Middle frontal gyrus (tissue), 1 donor: ENCODE data around the gene UBE2H.
"Not testable (repeated sequence)": the region's sequence is repeated elsewhere in the genome, so short reads cannot be mapped to it uniquely, and the experiment has no call there.

Source experiments
- DNase-seq: peaks from one replicate; pipeline ENCODE4 v3.0.0-alpha.2; 2015; ENCODE audit warnings: low spot score; ENCODE audit errors: extremely low spot score

UBE2H gene

DNA sequence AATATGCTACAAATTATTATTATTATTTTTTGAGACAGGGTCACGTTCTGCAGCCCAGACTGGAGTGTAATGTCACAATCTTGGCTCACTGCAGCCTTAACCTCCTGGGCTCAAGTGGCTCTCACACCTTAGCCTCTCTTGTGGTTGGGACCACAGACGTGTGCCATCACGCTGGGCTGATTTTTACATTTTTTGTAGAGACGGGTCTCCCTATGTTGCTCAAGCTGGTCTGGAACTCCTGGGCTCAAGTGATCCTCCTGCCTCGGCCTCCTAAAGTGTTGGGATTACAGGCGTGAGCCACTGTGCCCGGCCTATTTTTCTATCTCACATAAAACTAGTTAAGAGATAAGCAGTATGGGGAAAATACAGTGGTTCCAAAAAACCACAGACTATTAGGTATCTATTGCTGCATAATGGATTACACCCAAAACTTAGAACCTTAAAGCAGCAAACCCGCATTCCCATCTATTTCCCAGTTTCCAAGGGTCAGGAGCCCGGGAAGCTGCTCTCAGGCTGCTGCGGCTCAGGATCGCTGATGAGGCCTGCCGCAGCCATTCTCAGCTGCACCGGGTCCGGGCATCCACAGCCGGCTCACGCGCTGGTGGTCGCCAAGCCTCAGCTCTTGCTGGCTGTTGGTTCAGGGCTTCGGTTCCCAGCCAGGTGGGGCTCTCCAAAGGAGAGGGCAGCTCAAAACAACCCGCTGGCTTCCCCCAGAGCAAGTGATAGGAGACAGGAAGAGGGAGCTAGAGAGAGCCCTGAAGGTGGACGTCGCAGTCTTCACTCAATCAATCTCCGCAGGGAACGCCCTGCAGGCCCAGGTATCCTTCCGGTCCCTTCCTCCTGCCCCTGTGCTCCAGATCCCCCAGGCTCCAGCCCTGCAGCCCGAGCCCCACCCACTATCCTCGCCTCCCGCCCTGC lies 128.2 kb downstream of the UBE2H start:
- DNase-seq = no peak

DNA sequence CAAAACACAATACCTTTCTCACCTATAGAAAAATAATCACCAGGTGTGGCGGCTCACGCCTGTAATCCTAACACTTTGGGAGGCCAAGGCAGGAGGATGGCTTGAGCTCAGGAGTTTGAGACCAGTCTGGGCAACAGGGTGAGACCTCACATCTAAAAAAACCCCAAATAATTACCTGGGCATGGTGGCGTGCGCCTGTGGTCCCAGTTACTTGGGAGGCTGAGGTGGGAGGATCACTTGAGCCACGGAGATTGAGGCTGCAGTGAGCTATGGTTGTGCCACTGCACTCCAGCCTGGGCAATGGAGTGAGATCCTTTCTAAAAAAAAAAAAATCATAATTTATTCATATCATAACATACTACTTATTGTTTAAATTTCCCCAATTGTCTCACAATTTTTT lies 129.6 kb downstream of the UBE2H start:
- DNase-seq = not testable (repeated sequence)

DNA sequence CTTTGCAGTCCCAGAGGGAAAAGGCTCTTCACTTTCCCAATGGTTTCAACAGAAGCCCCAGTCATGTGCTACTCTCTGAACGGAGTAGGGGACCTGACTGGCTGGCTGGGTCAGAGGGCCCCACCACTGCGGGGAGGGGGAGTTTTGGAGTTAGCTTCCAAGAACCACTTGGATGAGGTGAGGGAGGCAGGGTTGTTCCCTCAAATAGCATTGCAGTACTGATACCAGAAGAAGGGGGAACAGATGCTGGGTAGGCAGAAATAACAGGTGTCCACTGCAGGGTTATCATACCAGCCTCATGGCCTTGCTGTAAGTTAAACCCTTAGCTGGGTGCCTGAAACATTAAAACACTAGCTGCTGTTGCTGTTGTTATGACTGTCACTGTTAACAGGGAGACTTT lies 131.3 kb downstream of the UBE2H start:
- DNase-seq = no peak

- no peak for DNase-seq
Measured at GRCh38 chr7:129816742-129817141, 136.0 kb downstream of the UBE2H start.

DNA sequence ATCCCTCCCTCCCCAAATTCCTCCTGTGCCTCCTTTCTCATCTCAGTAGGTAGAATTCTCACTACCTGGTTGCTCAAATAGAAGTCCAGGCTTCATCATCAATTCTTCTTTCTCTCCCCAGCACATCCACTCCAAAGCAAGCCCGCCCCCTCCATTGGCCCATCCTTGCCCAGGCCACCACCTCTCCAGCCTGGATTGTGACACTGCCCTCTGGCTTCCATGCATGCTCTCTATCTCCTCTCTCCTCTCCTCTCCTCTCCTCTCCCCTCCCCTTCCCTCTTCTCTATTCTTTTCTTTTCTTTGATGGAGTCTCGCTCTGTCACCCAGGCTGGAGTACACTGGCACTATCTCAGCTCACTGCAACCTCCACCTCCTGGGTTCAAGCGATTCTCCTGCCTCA lies 144.9 kb downstream of the UBE2H start:
- DNase-seq = no peak

DNA sequence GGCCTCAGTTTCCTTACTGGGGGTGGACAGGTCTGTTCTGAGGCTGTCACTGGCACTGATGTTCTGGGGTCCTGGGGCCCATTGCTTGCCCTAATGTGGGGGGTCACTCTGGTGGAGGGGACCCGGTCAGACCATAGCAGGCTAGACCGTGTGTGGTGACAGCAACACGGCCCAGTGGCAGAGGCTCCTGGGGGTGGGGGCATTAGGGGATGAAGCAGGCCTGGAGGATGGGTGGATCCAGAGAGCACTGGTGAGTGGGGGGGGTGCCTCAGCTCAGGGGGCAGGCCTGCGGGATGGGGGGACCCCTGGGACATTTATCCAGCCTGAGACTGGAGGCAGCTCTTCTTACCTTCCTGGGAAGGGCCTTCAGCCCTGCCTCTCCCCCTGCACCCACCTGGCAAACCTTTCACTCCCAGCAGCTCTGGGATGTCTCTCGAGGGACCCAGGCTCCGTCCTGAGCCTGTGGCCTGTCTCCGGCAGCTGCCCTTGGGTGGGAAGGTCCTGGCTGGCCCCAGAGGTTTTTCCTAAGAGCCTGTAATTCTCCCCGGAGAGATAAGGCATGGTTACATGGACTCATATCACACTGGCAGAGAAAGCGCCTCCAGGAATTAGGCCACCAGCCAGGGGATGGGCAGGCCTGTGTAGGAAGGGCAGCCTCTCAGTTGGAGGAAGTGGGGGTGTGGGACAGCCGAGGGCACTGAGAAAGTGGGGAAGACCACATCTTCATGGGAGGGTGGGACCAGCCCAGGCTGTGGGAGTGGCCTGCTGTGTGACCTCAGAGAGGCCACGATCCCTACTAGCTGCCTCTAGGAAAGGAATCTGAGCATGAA lies 147.7 kb downstream of the UBE2H start:
- no peak for DNase-seq

- no peak for DNase-seq
Measured at GRCh38 chr7:129804111-129804889, 148.5 kb downstream of the UBE2H start.

DNA sequence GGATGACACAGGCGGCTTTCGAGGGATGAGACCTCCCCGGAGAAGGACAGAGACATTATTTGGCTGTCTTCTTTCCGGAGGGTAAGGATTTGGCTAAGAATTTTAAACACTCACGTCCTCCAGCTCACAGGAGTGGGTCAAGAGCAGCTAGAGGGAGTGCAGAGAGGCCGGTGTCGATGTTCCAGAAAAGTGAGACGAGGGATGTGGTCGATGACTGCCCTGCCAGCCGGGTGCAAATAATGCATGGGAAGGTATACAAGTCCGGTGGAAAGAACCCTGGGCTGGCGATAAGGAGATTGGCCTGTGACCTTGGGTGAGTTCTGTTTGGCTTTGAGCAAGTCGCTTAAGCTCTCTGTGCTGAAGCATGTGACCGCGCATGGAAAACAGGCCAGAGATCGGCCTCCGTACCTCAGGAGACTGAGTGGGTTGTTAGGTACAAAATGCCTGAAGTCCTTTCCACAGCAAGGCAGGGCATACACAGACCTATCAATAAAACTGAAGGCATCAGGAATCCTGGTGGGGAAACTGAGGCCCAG lies 149.1 kb downstream of the UBE2H start:
- no peak for DNase-seq

- no peak for DNase-seq
Measured at GRCh38 chr7:129801882-129802281, 150.9 kb downstream of the UBE2H start.

- no peak for DNase-seq
Measured at GRCh38 chr7:129800901-129801300, 151.9 kb downstream of the UBE2H start.

- DNase-seq = no peak
Measured at GRCh38 chr7:129799350-129799955, 153.3 kb downstream of the UBE2H start.

GRCh38 chr7:129798616-129799349 lies 154.0 kb downstream of the UBE2H start:
- DNase-seq = no peak

DNA sequence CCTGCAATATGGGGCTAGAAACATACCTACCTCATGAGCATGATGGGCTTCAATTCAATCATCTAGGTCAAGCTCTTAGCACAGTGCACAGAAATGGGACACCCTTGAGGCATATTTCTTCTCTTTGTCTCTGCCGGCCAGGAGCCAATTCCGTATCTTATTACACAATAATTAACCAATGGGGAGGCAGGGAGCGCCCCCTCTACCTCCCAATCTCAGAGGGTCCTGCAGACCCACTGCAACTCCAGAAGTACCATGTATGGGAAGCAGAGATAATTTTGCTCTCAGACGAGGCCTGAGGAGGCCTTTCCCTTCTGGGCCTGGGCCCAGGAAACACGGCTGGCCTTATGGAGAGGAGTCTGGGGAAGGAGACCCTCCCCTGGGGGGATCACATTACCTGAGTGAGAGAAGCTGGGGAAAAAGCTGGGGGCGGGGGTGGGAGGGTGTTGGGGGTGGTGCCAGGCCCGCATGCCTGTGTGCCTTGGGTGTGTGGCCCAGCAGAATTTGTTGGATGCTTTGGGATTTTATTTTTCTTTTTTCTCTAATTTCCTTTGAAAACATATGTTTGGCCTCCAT lies 155.5 kb downstream of the UBE2H start:
- no peak for DNase-seq

DNA sequence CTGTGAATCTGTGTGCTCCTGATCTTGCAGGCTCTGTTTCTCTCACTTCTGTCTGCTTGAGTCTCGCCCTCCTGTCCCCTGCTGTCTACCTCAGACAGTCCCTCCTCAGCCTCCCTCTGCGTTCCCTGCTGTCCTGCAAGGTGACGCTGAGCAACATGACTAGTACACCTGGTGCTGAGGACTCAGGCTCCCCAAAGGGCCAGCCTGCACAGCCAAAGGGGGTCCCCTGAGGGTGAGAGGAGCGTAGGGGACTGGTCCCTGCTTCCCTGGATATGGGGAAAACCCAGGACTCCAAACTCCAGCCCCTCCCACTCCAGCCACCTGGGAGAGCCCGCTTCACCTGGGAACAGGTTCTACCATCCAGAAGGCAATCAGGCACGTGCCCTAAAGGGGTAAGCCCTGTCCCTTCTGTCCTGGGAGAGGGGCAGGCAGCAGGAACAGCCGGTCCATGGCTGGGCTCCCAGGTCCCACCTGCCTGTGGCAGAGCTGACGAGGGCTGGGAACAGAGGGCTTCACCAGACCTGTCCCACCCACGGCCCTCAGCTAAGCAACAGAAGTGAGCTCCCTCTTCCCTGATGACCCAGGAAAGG lies 156.5 kb downstream of the UBE2H start:
- no peak for DNase-seq

GRCh38 chr7:129794461-129794860 lies 158.3 kb downstream of the UBE2H start:
- not testable (repeated sequence) for DNase-seq

DNA sequence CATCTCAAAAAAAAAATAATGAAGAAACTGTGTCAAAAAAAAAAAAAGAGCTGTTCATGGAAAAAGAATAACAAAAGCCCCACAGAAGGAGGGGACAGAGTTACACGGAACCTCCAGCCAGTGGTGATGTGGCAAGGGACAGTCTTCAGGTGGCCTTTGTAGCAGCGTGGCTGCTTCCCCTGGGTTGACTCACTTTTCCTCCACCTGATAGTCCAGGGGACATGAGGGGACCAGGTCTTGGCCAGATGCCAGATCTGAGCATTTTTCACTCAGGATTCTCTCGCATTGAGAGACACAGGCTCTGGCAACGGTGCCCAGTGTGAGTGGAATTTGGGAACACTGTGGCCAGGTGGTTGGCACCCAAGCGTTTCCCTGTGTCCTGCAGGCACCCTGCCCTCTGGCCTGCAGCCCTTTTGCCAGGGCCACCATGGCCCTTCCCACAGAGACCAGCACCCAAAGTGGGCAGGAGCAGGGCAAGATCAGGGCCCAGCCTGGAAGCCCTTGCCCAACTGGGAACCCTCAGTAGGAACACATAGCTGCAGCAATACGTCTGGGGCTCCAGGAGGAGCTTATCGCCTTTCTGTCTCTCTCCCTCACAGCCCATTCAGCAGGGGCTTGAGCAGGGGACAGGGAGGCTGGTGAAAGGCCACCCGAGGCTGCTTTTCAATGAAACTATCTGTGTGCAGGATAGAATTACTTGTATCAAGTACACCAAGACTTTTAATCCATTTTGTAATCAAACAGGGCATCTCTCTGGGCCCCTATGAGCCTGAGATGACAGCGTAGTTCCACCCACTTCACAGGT lies 159.1 kb downstream of the UBE2H start:
- DNase-seq = no peak

- no peak for DNase-seq
Measured at GRCh38 chr7:129792721-129793120, 160.0 kb downstream of the UBE2H start.

GRCh38 chr7:129790136-129790535 lies 162.6 kb downstream of the UBE2H start:
- DNase-seq = no peak

- no peak for DNase-seq
Measured at GRCh38 chr7:129789652-129790051, 163.1 kb downstream of the UBE2H start.
